ENCODE results near the gene RBM10. TPM values are rescaled to one million over a fixed set of nuclear protein-coding genes. Genes with fewer than 3 reads are reported as not detected.

RBM10 gene
- total and polyA plus RNA-seq, 9 of the 15 experiments (the other 6 are each of a cell fraction or from before 2014, with no cell fraction given) = 1.1 to 61.7 (median 31.5) TPM

- POLR2A ChIA-PET = interaction anchor here (1.2 to 5.1 kb wide), 2 partner anchors 11 to 38 kb away, joined by 3 to 21 read pairs; partner anchors contain the start of gene CDK16
- Histone ChIP-seq H3K79me2 (ENCODE audit: control insufficient read depth, insufficient read depth, low read length) (peaks cover 3% of the 10 kb centered on the region; the same call in 2 of the 3 replicates), H3K27me3 (ENCODE audit: control insufficient read depth in 2 of 2, insufficient read depth in 2 of 2, low read length in 2 of 2) (no peaks in the 10 kb centered on the region), H3K9me3 (replicated peaks; ENCODE audit: control insufficient read depth, insufficient read depth, low read depth, low read length) (no peaks in the 10 kb centered on the region), H3K4me2 (ENCODE audit: insufficient read depth, low read length) (no peak overlapping the region), H3K9me1 (ENCODE audit: control insufficient read depth, insufficient read depth, low read length) (no peaks in the 10 kb centered on the region), H3K4me1 (replicated peaks in 1 of 2; ENCODE audit: control insufficient read depth in 2 of 2, insufficient read depth in 2 of 2, low read length in 2 of 2) (peaks cover 6 to 12% of the 10 kb centered on the region in 2 experiments; a peak in 4 of 5 replicates), H3K36me3 (ENCODE audit: control insufficient read depth, insufficient read depth, low read length) (peaks cover 49% of the 10 kb centered on the region; the same call in 2 of the 3 replicates), H3K9ac (ENCODE audit: insufficient read depth in 1 of 2, low read depth in 2 of 2, low read length in 2 of 2) (peak overlapping the region in 1 of 2 experiments; percentile 17; a peak in 1 of 4 replicates), H3K4me3 (no peak overlapping the region), H4K20me1 (replicated peaks; ENCODE audit: control insufficient read depth, insufficient read depth, low read length) (no peaks in the 10 kb centered on the region), H3K27ac (ENCODE audit: extremely low read depth, low read depth, low read length) (no peak overlapping the region), H2AFZ (ENCODE audit: low read depth, low read length) (no peak overlapping the region)
- TF ChIP-seq ZNF140 (CRISPR knock-in tag; IDR thresholded peaks at IDR 0.05) = no peak
- intact Hi-C loops (cut with micrococcal nuclease) = no loop called here
- CTCF ChIA-PET (ENCODE audit: low intra/inter-chr PET ratio) = no interaction called here
- FAIRE-seq (no peak), DNase-seq (ENCODE audit: extremely low read depth in 1 of 4, low spot score in 3 of 4) (no peak), ATAC-seq (no peak)
- in situ Hi-C loops (cut with MboI) = no loop called here
- no TSS peak for BruUV-seq (replicated peaks)
- 93% methylated on average over 7 of the region's 12 CpGs for WGBS (ENCODE audit: insufficient coverage, low coverage, missing lambda C conversion rate)
These were observed 83.7 kb downstream of the RBM10 start for GRCh38 chrX:47228550-47229270.

- Histone ChIP-seq H3K27ac (ENCODE audit: extremely low read depth, low read depth, low read length) (no peak overlapping the region), H3K4me2 (ENCODE audit: insufficient read depth, low read length) (no peak overlapping the region), H3K9ac (ENCODE audit: insufficient read depth in 1 of 2, low read depth in 2 of 2, low read length in 2 of 2) (no peak overlapping the region), H3K36me3 (ENCODE audit: control insufficient read depth, insufficient read depth, low read length) (peaks cover 42% of the 10 kb centered on the region; the same call in 2 of the 3 replicates), H3K79me2 (ENCODE audit: control insufficient read depth, insufficient read depth, low read length) (peaks cover 10% of the 10 kb centered on the region), H3K4me3 (no peak overlapping the region), H3K9me3 (replicated peaks; ENCODE audit: control insufficient read depth, insufficient read depth, low read depth, low read length) (no peaks in the 10 kb centered on the region), H2AFZ (ENCODE audit: low read depth, low read length) (no peak overlapping the region), H4K20me1 (replicated peaks; ENCODE audit: control insufficient read depth, insufficient read depth, low read length) (no peaks in the 10 kb centered on the region), H3K4me1 (replicated peaks in 1 of 2; ENCODE audit: control insufficient read depth in 2 of 2, insufficient read depth in 2 of 2, low read length in 2 of 2) (peaks cover 6 to 12% of the 10 kb centered on the region in 2 experiments; a peak in 4 of 5 replicates), H3K27me3 (ENCODE audit: control insufficient read depth in 2 of 2, insufficient read depth in 2 of 2, low read length in 2 of 2) (no peaks in the 10 kb centered on the region), H3K9me1 (ENCODE audit: control insufficient read depth, insufficient read depth, low read length) (no peaks in the 10 kb centered on the region)
- FAIRE-seq = no peak
- BruUV-seq (replicated peaks) = no TSS peak
- in situ Hi-C loops (cut with MboI) = no loop called here
- ChIA-PET CTCF (ENCODE audit: low intra/inter-chr PET ratio) (no interaction called here), POLR2A (interaction anchor here (1.2 to 5.1 kb wide), 2 partner anchors 12 to 38 kb away, joined by 3 to 21 read pairs; partner anchors contain the start of gene CDK16)
- no peak for ATAC-seq
- intact Hi-C loops (cut with micrococcal nuclease) = no loop called here
- no peak for DNase-seq (ENCODE audit: extremely low read depth in 1 of 4, low spot score in 3 of 4)
- WGBS (ENCODE audit: insufficient coverage, low coverage, missing lambda C conversion rate) = 100% methylated on average over 3 of the region's 6 CpGs
- TF ChIP-seq ATF6 (CRISPR knock-in tag; IDR thresholded peaks at IDR 0.05) = no peak
- TF ChIP-seq ZNF592 (IDR thresholded peaks at IDR 0.05) = no peak
- no peak for TF ChIP-seq SIX5 (IDR thresholded peaks at IDR 0.05; ENCODE audit: borderline replicate concordance in 1 of 2, insufficient read depth in 1 of 2, low read depth in 1 of 2, low read length in 2 of 2)
- TF ChIP-seq IRF1 (CRISPR knock-in tag; IDR thresholded peaks at IDR 0.05; ENCODE audit: borderline replicate concordance) = no peak
- TF ChIP-seq NCOA1 (IDR thresholded peaks at IDR 0.05; ENCODE audit: low read depth) = no peak
These were observed 84.4 kb downstream of the RBM10 start for GRCh38 chrX:47229427-47229826.
